Measurements from ENCODE around the gene DNAJC13. TPM values are rescaled to one million over a fixed set of nuclear protein-coding genes. Genes with fewer than 3 reads are reported as not detected.

DNAJC13 gene
- polyA plus RNA-seq, 3 donors = 18.7 to 32.3 (median 20.8) TPM

- intact Hi-C loops (cut with micrococcal nuclease) = no loop called here
- no peak for TF ChIP-seq CTCF (IDR thresholded peaks at IDR 0.05)
- Histone ChIP-seq H3K79me2 (ENCODE audit: insufficient read depth, low read length) (no peaks in the 10 kb centered on the region), H3K9me3 (replicated peaks in 1 of 2; ENCODE audit: control insufficient read depth in 1 of 2, insufficient read depth in 1 of 2, low read length in 2 of 2) (no peaks in the 10 kb centered on the region), H3K27ac (ENCODE audit: low read depth in 1 of 2, low read length in 2 of 2) (no peak overlapping the region), H3K9ac (ENCODE audit: insufficient read depth, low read length, poor library complexity, severe bottlenecking) (no peak overlapping the region), H2AFZ (ENCODE audit: insufficient read depth, low read depth, low read length, poor library complexity, severe bottlenecking) (no peak overlapping the region), H3K4me3 (replicated peaks in 1 of 3; ENCODE audit: low read depth in 2 of 3, low read length in 3 of 3) (no peak overlapping the region), H3K27me3 (ENCODE audit: control insufficient read depth in 2 of 2, insufficient read depth in 2 of 2, low read length in 2 of 2) (no peaks in the 10 kb centered on the region), H3K36me3 (replicated peaks in 1 of 2; ENCODE audit: control insufficient read depth in 1 of 2, insufficient read depth in 2 of 2, low read length in 2 of 2) (no peaks in the 10 kb centered on the region), H3K4me2 (replicated peaks; ENCODE audit: extremely low read depth, low read length, poor library complexity, severe bottlenecking) (no peak overlapping the region), H3K4me1 (ENCODE audit: control insufficient read depth in 1 of 2, insufficient read depth in 2 of 2, low read length in 2 of 2) (peaks cover 14 to 19% of the 10 kb centered on the region in 2 donors), H4K20me1 (ENCODE audit: insufficient read depth, low read length) (no peaks in the 10 kb centered on the region)
- H3K36me3 Mint-ChIP-seq = peaks cover 0 to 2% of the 10 kb centered on the region in 2 donors
- H3K4me1 Mint-ChIP-seq = peaks cover 32% of the 10 kb centered on the region
- no peak for DNase-seq
- no peak overlapping the region for H3K4me3 Mint-ChIP-seq
- H3K27me3 Mint-ChIP-seq (ENCODE audit: low read depth in 3 of 3) = peaks cover 0 to 3% (median 0%) of the 10 kb centered on the region in 3 donors
- H3K27ac Mint-ChIP-seq = peak overlapping the region in 1 of 7 donors; percentile 40
- H3K9me3 Mint-ChIP-seq = peaks cover 0 to 5% (median 0%) of the 10 kb centered on the region in 7 donors
These were observed 132.7 kb downstream of the DNAJC13 start for GRCh38 chr3:132549890-132550578.

- peaks cover 7 to 12% of the 10 kb centered on the region in 2 donors for H3K4me1 ChIP-seq (ENCODE audit: control insufficient read depth in 1 of 2, insufficient read depth in 2 of 2, low read length in 2 of 2)
- no peak overlapping the region for H2AFZ ChIP-seq (ENCODE audit: insufficient read depth, low read depth, low read length, poor library complexity, severe bottlenecking)
- no peak for TF ChIP-seq CTCF (IDR thresholded peaks at IDR 0.05)
- Mint-ChIP-seq H3K9me3 (peaks cover 0 to 5% (median 0%) of the 10 kb centered on the region in 7 donors), H3K4me1 (peaks cover 25% of the 10 kb centered on the region), H3K4me3 (no peak overlapping the region), H3K27ac (no peak overlapping the region), H3K27me3 (ENCODE audit: low read depth in 3 of 3) (peaks cover 0 to 3% (median 0%) of the 10 kb centered on the region in 3 donors), H3K36me3 (peaks cover 2% of the 10 kb centered on the region in 2 donors)
- WGBS (ENCODE audit: insufficient coverage) = no CpG with 5 or more reads among the region's 3 CpGs
- H3K9me3 ChIP-seq (replicated peaks in 1 of 2; ENCODE audit: control insufficient read depth in 1 of 2, insufficient read depth in 1 of 2, low read length in 2 of 2) = no peaks in the 10 kb centered on the region
- no peak overlapping the region for H3K9ac ChIP-seq (ENCODE audit: insufficient read depth, low read length, poor library complexity, severe bottlenecking)
- no peak overlapping the region for H3K27ac ChIP-seq (ENCODE audit: low read depth in 1 of 2, low read length in 2 of 2)
- intact Hi-C loops (cut with micrococcal nuclease) = no loop called here
- no peaks in the 10 kb centered on the region for H3K79me2 ChIP-seq (ENCODE audit: insufficient read depth, low read length)
- H3K4me3 ChIP-seq (replicated peaks in 1 of 3; ENCODE audit: low read depth in 2 of 3, low read length in 3 of 3) = no peak overlapping the region
- no peaks in the 10 kb centered on the region for H3K36me3 ChIP-seq (replicated peaks in 1 of 2; ENCODE audit: control insufficient read depth in 1 of 2, insufficient read depth in 2 of 2, low read length in 2 of 2)
- DNase-seq = no peak
- H3K4me2 ChIP-seq (replicated peaks; ENCODE audit: extremely low read depth, low read length, poor library complexity, severe bottlenecking) = no peak overlapping the region
- H4K20me1 ChIP-seq (ENCODE audit: insufficient read depth, low read length) = no peaks in the 10 kb centered on the region
- H3K27me3 ChIP-seq (ENCODE audit: control insufficient read depth in 2 of 2, insufficient read depth in 2 of 2, low read length in 2 of 2) = no peaks in the 10 kb centered on the region
These were observed 133.4 kb downstream of the DNAJC13 start for GRCh38 chr3:132550579-132551305.
